H1 (cell line): Measurements from ENCODE around the gene AGO3.

ENCODE experiments used
- ATF3 ChIP-seq: IDR thresholded peaks from 2 replicates; pipeline ENCODE4 v1.6.1; 2011; ENCODE audit warnings: low read depth, mild to moderate bottlenecking, low read length; ENCODE audit not compliant: insufficient read depth
- CHD2 ChIP-seq: IDR thresholded peaks from 2 replicates; pipeline ENCODE4 v1.6.1; 2012; ENCODE audit warnings: low read length, improper control_type of control experiment
- E2F6 ChIP-seq: IDR thresholded peaks from 2 replicates; pipeline ENCODE4 v1.6.1; 2012; ENCODE audit warnings: inconsistent platforms
- EGR1 ChIP-seq: IDR thresholded peaks from 2 replicates; pipeline ENCODE4 v1.6.1; 2011; ENCODE audit warnings: low read depth, low read length, borderline replicate concordance
- EZH2 ChIP-seq: fragments of 200-600 bp; sonication (generic); IDR thresholded peaks from 2 replicates; pipeline ENCODE4 v1.7.1; 2012; ENCODE audit warnings: low read depth, mild to moderate bottlenecking, moderate library complexity, low read length, inconsistent platforms; ENCODE audit not compliant: severe bottlenecking
- JUND ChIP-seq: IDR thresholded peaks from 2 replicates; pipeline ENCODE4 v1.6.1; 2011; ENCODE audit warnings: mild to moderate bottlenecking, improper control_type of control experiment, low read length
- POLR2A ChIP-seq, 2 experiments: IDR thresholded peaks; 1 replicate in 1 of 2; 2 replicates in 1 of 2; pipeline ENCODE4 v1.6.1; 2011; ENCODE audit warnings: low read depth in 2 of 2, low read length in 2 of 2, mild to moderate bottlenecking in 2 of 2; ENCODE audit errors: control extremely low read depth in 1 of 2
- RNF2 ChIP-seq: fragments of 200-900, 300-1000 bp; sonication (generic); IDR thresholded peaks from 2 replicates; pipeline ENCODE4 v1.7.1; 2016; ENCODE audit warnings: borderline replicate concordance, low read depth, mild to moderate bottlenecking, antibody characterized with exemption, low read length; ENCODE audit not compliant: poor library complexity, severe bottlenecking; ENCODE audit errors: missing control alignments
- TCF12 ChIP-seq: IDR thresholded peaks from 2 replicates; pipeline ENCODE4 v1.6.1; 2011; ENCODE audit warnings: low read depth, mild to moderate bottlenecking, low read length
- ZNF274 ChIP-seq: IDR thresholded peaks from 2 replicates; pipeline ENCODE4 v1.7.0; 2012; ENCODE audit warnings: low read length, borderline replicate concordance; ENCODE audit errors: extremely low read depth
- TF ChIP-seq, protein P1 (sequence below), 3 experiments: IDR thresholded peaks; 1 replicate in 2 of 3; 2 replicates in 1 of 3; pipeline versions ENCODE4 v1.5.1 to v1.6.1; 2011; ENCODE audit warnings: low read length in 3 of 3, mild to moderate bottlenecking in 3 of 3, inconsistent platforms in 2 of 3, low read depth in 1 of 3, moderate library complexity in 1 of 3; ENCODE audit not compliant: insufficient read depth in 1 of 3; ENCODE audit errors: control extremely low read depth in 1 of 3
- TF ChIP-seq, protein P2 (sequence below): IDR thresholded peaks from 2 replicates; pipeline ENCODE4 v1.6.1; 2012; ENCODE audit warnings: inconsistent platforms

DNA sequence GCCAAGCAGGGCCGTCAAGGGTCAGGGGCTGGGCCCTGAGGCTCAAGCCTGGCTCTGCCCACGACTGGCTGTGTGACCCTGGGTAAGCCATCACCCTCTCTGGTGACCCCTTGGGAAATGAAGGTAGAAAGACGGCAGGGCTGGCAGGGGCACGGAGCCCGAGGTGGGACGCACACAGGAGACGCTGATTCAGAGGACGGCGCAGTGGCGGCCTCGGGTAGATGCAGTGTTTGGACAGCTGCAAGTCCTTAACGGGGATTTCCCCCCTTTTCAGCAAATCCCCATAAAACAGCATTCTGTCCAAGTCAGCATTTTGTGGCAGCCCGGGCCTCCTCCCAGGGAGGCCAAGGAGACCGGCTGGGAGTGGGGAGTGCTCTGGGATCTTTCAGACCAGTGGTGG lies 177.4 kb downstream of the AGO3 start:
- TF ChIP-seq, protein P1, sequence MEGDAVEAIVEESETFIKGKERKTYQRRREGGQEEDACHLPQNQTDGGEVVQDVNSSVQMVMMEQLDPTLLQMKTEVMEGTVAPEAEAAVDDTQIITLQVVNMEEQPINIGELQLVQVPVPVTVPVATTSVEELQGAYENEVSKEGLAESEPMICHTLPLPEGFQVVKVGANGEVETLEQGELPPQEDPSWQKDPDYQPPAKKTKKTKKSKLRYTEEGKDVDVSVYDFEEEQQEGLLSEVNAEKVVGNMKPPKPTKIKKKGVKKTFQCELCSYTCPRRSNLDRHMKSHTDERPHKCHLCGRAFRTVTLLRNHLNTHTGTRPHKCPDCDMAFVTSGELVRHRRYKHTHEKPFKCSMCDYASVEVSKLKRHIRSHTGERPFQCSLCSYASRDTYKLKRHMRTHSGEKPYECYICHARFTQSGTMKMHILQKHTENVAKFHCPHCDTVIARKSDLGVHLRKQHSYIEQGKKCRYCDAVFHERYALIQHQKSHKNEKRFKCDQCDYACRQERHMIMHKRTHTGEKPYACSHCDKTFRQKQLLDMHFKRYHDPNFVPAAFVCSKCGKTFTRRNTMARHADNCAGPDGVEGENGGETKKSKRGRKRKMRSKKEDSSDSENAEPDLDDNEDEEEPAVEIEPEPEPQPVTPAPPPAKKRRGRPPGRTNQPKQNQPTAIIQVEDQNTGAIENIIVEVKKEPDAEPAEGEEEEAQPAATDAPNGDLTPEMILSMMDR (IDR thresholded peaks at IDR 0.05; ENCODE audit: control extremely low read depth in 1 of 3, insufficient read depth in 1 of 3, low read depth in 1 of 3, low read length in 3 of 3): no peak
- TF ChIP-seq ZNF274: no peak
- no peak for TF ChIP-seq EGR1
- no peak for TF ChIP-seq POLR2A (IDR thresholded peaks at IDR 0.05; ENCODE audit: control extremely low read depth in 1 of 2, low read depth in 2 of 2, low read length in 2 of 2)
- no peak for TF ChIP-seq ATF3
- no peak for TF ChIP-seq RNF2
- no peak for TF ChIP-seq TCF12
- no peak for TF ChIP-seq CHD2
- TF ChIP-seq, protein P2, sequence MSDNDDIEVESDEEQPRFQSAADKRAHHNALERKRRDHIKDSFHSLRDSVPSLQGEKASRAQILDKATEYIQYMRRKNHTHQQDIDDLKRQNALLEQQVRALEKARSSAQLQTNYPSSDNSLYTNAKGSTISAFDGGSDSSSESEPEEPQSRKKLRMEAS: no peak
- no peak for TF ChIP-seq EZH2
- TF ChIP-seq E2F6: no peak
- TF ChIP-seq JUND: no peak
